HCT116 (cell line): ENCODE measurements around the gene IFT88. TPM values are rescaled to one million over a fixed set of nuclear protein-coding genes. Genes with fewer than 3 reads are reported as not detected.

ENCODE experiments used
- ATAC-seq: fragments of 200-7000 bp; cut with Tn5 transposase; 2 replicates; pipeline ENCODE4 v1.9.1; 2020; ENCODE audit warnings: mild to moderate bottlenecking, moderate library complexity
- BruUV-seq: library from RNA; stranded (reverse); fragments of 400-500 nt; replicated peaks from 2 replicates; lab custom pipeline; 2021; lab: Mats Ljungman, UMichigan
- CTCF ChIA-PET: fragments of 300-600 bp; sonication (Branson Sonifier 250); formaldehyde crosslinking; loops from one replicate; lab custom pipeline; 2021; ENCODE audit warnings: antibody characterized with exemption; lab: Charles Lee
- POLR2A ChIA-PET: fragments of 300-600, 350-600 bp; sonication (Branson Sonifier 250); formaldehyde crosslinking; loops from one replicate; lab custom pipeline; 2021; ENCODE audit warnings: antibody characterized with exemption; lab: Charles Lee
- RAD21 ChIA-PET, 2 experiments: fragments of 300-600 bp; sonication (Branson Sonifier 250); formaldehyde crosslinking; loops; one replicate each; lab custom pipeline; 2023; ENCODE audit warnings: low total read pairs in 2 of 2; ENCODE audit not compliant: uncharacterized antibody in 2 of 2, unreplicated experiment in 2 of 2, low non-redundant PET in 1 of 2; lab: Charles Lee
- DNase-seq: peaks from one replicate; pipeline ENCODE4 v3.0.0-alpha.2; 2010; ENCODE audit warnings: low read depth, low spot score
- H2AFZ ChIP-seq: fragments of 200-600 bp; shearing (Covaris generic), sonication (generic); 2 replicates; pipeline ENCODE4 v1.6.1; 2017; ENCODE audit warnings: low read depth, mixed run types, mixed read lengths, antibody characterized with exemption, low read length; ENCODE audit not compliant: poor library complexity, severe bottlenecking
- H3K27ac ChIP-seq: 2 replicates; pipeline ENCODE4 v1.5.1; 2012; ENCODE audit warnings: low read depth, low read length
- H3K27me3 ChIP-seq: fragments of 200-600 bp; sonication (generic); 2 replicates; pipeline ENCODE4 v1.6.1; 2016; ENCODE audit warnings: mixed run types, low read length, mixed read lengths; ENCODE audit not compliant: insufficient read depth
- H3K36me3 ChIP-seq, 2 experiments: fragments of 200-500 bp in 1 of 2; fragments of 200-600 bp in 1 of 2; sonication (Bioruptor generic) in 1 of 2; sonication (generic) in 1 of 2; 2 replicates each; pipeline versions ENCODE4 v1.5.1 to v1.6.1; 2014 to 2016; ENCODE audit warnings: low read length in 2 of 2, inconsistent platforms in 1 of 2, mixed read lengths in 1 of 2, mixed run types in 1 of 2; ENCODE audit not compliant: insufficient read depth in 2 of 2, control insufficient read depth in 1 of 2
- H3K4me1 ChIP-seq, 2 experiments: fragments of 200-600 bp in 1 of 2; sonication (generic) in 1 of 2; 2 replicates each; pipeline versions ENCODE4 v1.5.1 to v1.6.1; 2012 to 2017; ENCODE audit warnings: low read length in 2 of 2, inconsistent platforms in 1 of 2, mild to moderate bottlenecking in 1 of 2, mixed read lengths in 1 of 2, mixed run types in 1 of 2, moderate library complexity in 1 of 2; ENCODE audit not compliant: insufficient read depth in 2 of 2, control insufficient read depth in 1 of 2
- H3K4me2 ChIP-seq: fragments of 200-600 bp; sonication (generic); 2 replicates; pipeline ENCODE4 v1.6.1; 2017; ENCODE audit warnings: mixed run types, low read length, mixed read lengths
- H3K4me3 ChIP-seq, 2 experiments: fragments of 200-600 bp in 1 of 2; sonication (generic) in 1 of 2; replicated peaks in 1 of 2; 2 replicates each; pipeline ENCODE4 v1.5.1; 2011 to 2016; ENCODE audit warnings: low read length in 2 of 2, control low read depth in 1 of 2, low read depth in 1 of 2, mild to moderate bottlenecking in 1 of 2, mixed read lengths in 1 of 2, mixed run types in 1 of 2
- H3K79me2 ChIP-seq: fragments of 200-600 bp; sonication (generic); 2 replicates; pipeline ENCODE4 v1.6.1; 2017; ENCODE audit warnings: mild to moderate bottlenecking, mixed run types, low read length, moderate library complexity, mixed read lengths; ENCODE audit not compliant: insufficient read depth
- H3K9ac ChIP-seq: fragments of 200-600 bp; sonication (generic); 2 replicates; pipeline ENCODE4 v1.6.1; 2016; ENCODE audit warnings: low read length, mixed read lengths
- H3K9me2 ChIP-seq: fragments of 200-600 bp; sonication (generic), shearing (Covaris generic); 2 replicates; pipeline ENCODE4 v1.6.1; 2017; ENCODE audit warnings: mixed run types, mild to moderate bottlenecking, moderate library complexity; ENCODE audit not compliant: insufficient read depth
- H3K9me3 ChIP-seq, 2 experiments: fragments of 200-500 bp in 1 of 2; fragments of 200-600 bp in 1 of 2; sonication (Bioruptor generic) in 1 of 2; sonication (generic) in 1 of 2; 2 replicates each; pipeline ENCODE4 v1.6.1; 2014 to 2017; ENCODE audit warnings: low read length in 2 of 2, mixed read lengths in 2 of 2, inconsistent platforms in 1 of 2, low read depth in 1 of 2, mild to moderate bottlenecking in 1 of 2, mixed run types in 1 of 2, moderate library complexity in 1 of 2; ENCODE audit not compliant: control insufficient read depth in 1 of 2, insufficient read depth in 1 of 2
- H4K20me1 ChIP-seq: fragments of 200-600 bp; sonication (generic), shearing (Covaris generic); 2 replicates; pipeline ENCODE4 v1.6.1; 2017; ENCODE audit warnings: mixed run types, mild to moderate bottlenecking, moderate library complexity; ENCODE audit not compliant: insufficient read depth
- CBX3 ChIP-seq: IDR thresholded peaks from 2 replicates; pipeline ENCODE4 v1.6.1; 2012; ENCODE audit warnings: low read depth
- CEBPB ChIP-seq: IDR thresholded peaks from 2 replicates; pipeline ENCODE4 v1.6.1; 2012; ENCODE audit warnings: low read depth
- EGR1 ChIP-seq: IDR thresholded peaks from 2 replicates; pipeline ENCODE4 v1.6.1; 2012; ENCODE audit warnings: low read depth
- ELF1 ChIP-seq: IDR thresholded peaks from 2 replicates; pipeline ENCODE4 v1.6.1; 2012; ENCODE audit warnings: low read depth, borderline replicate concordance
- FOSL1 ChIP-seq: IDR thresholded peaks from 2 replicates; pipeline ENCODE4 v1.6.1; 2012; ENCODE audit warnings: low read depth
- POLR2A ChIP-seq: IDR thresholded peaks from 2 replicates; pipeline ENCODE4 v1.7.0; 2011; ENCODE audit warnings: borderline replicate concordance; ENCODE audit not compliant: insufficient read depth, insufficient read length; ENCODE audit errors: extremely low read depth
- POLR2AphosphoS5 ChIP-seq: IDR thresholded peaks from 2 replicates; pipeline ENCODE4 v1.6.1; 2011; ENCODE audit warnings: mild to moderate bottlenecking, low read depth, low read length, moderate library complexity
- RAD21 ChIP-seq: IDR thresholded peaks from 2 replicates; pipeline ENCODE4 v1.6.1; 2012; ENCODE audit warnings: low read depth, mild to moderate bottlenecking
- SIN3A ChIP-seq: IDR thresholded peaks from 2 replicates; pipeline ENCODE4 v1.6.1; 2012; ENCODE audit warnings: low read depth
- SP1 ChIP-seq: IDR thresholded peaks from 2 replicates; pipeline ENCODE4 v1.6.1; 2012; ENCODE audit warnings: low read depth
- TCF7L2 ChIP-seq: IDR thresholded peaks from 2 replicates; pipeline ENCODE4 v1.7.0; 2011; ENCODE audit warnings: borderline replicate concordance, inconsistent platforms; ENCODE audit not compliant: insufficient read depth, insufficient read length; ENCODE audit errors: extremely low read depth
- YY1 ChIP-seq: IDR thresholded peaks from 2 replicates; pipeline ENCODE4 v1.6.1; 2011; ENCODE audit warnings: low read length, low read depth, moderate library complexity, mild to moderate bottlenecking; ENCODE audit not compliant: insufficient replicate concordance; ENCODE audit errors: extremely low read depth
- ZFX ChIP-seq: fragments of 450-650 bp; IDR thresholded peaks from 2 replicates; pipeline ENCODE4 v1.6.1; 2017
- intact Hi-C: fragments of 100-400 bp; cut with micrococcal nuclease; formaldehyde crosslinking; loops from 2 replicates; pipeline ENCODE4 v1.10.0; 2022
- total RNA-seq: library from RNA; stranded (reverse); gene quantifications from one replicate; pipeline ENCODE4 v1.2.1, GENCODE V29; 2021; ENCODE audit not compliant: unreplicated experiment
- TF ChIP-seq, protein P1 (sequence below): IDR thresholded peaks from 2 replicates; pipeline ENCODE4 v1.6.1; 2012; ENCODE audit warnings: low read depth
- TF ChIP-seq, protein P2 (sequence below): IDR thresholded peaks from 2 replicates; pipeline ENCODE4 v1.6.1; 2011; ENCODE audit warnings: mild to moderate bottlenecking, low read length, moderate library complexity; ENCODE audit not compliant: insufficient replicate concordance; ENCODE audit errors: extremely low read depth
- TF ChIP-seq, protein P3 (sequence below): IDR thresholded peaks from 2 replicates; pipeline ENCODE4 v1.6.1; 2012

The IFT88 gene
- total RNA-seq, 1 experiment from 2014 or later = 13.1 TPM

GRCh38 chr13:20566468-20566897 lies 474 bp upstream of the IFT88 start:
- CTCF ChIA-PET = no interaction called here

More at GRCh38 chr13:20566468-20566897, 474 bp upstream of the IFT88 start:
- DNase-seq (peak; percentile 48), ATAC-seq (peak; percentile 72)
- TSS peak; percentile 91 for BruUV-seq
- peak overlapping the region; percentile 39 for H2AFZ ChIP-seq
- peaks cover 5 to 25% of the 10 kb centered on the region in 2 experiments; a peak in 3 of 4 replicates for H3K4me1 ChIP-seq
- no peaks in the 10 kb centered on the region for H3K27me3 ChIP-seq
- H3K27ac ChIP-seq = peak overlapping the region; percentile 99
- peaks cover 0 to 17% of the 10 kb centered on the region in 2 experiments; a peak in 1 of 4 replicates for H3K9me3 ChIP-seq
- H3K4me3 ChIP-seq = peak overlapping the region; percentile 66 to 77
- no peaks in the 10 kb centered on the region for H3K36me3 ChIP-seq
- POLR2A ChIA-PET = no interaction called here
- RAD21 ChIA-PET = no interaction called here
- H4K20me1 ChIP-seq = no peaks in the 10 kb centered on the region
- intact Hi-C loops = loop anchor here (2.0 kb wide), 1 partner anchor 42 kb away; the partner anchor contains the start of gene CRYL1
- H3K9me2 ChIP-seq = no peaks in the 10 kb centered on the region
- H3K4me2 ChIP-seq = peak overlapping the region; percentile 89
- peak overlapping the region; percentile 73 for H3K9ac ChIP-seq
- peaks cover 9% of the 10 kb centered on the region for H3K79me2 ChIP-seq
- TF ChIP-seq, protein P1, sequence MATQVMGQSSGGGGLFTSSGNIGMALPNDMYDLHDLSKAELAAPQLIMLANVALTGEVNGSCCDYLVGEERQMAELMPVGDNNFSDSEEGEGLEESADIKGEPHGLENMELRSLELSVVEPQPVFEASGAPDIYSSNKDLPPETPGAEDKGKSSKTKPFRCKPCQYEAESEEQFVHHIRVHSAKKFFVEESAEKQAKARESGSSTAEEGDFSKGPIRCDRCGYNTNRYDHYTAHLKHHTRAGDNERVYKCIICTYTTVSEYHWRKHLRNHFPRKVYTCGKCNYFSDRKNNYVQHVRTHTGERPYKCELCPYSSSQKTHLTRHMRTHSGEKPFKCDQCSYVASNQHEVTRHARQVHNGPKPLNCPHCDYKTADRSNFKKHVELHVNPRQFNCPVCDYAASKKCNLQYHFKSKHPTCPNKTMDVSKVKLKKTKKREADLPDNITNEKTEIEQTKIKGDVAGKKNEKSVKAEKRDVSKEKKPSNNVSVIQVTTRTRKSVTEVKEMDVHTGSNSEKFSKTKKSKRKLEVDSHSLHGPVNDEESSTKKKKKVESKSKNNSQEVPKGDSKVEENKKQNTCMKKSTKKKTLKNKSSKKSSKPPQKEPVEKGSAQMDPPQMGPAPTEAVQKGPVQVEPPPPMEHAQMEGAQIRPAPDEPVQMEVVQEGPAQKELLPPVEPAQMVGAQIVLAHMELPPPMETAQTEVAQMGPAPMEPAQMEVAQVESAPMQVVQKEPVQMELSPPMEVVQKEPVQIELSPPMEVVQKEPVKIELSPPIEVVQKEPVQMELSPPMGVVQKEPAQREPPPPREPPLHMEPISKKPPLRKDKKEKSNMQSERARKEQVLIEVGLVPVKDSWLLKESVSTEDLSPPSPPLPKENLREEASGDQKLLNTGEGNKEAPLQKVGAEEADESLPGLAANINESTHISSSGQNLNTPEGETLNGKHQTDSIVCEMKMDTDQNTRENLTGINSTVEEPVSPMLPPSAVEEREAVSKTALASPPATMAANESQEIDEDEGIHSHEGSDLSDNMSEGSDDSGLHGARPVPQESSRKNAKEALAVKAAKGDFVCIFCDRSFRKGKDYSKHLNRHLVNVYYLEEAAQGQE = no peak
- TF ChIP-seq POLR2A (no peak), FOSL1 (no peak), EGR1 (no peak), POLR2AphosphoS5 (peak; percentile 44; the same call in 1 of the 2 replicates), CEBPB (no peak), SP1 (no peak), SIN3A (no peak), TCF7L2 (peak; percentile 46), ELF1 (no peak), RAD21 (no peak), ZFX (no peak), YY1 (no peak), CBX3 (0 out of 2 replicates have a peak, but pooled peaks have one; percentile 23)
- TF ChIP-seq, protein P2, sequence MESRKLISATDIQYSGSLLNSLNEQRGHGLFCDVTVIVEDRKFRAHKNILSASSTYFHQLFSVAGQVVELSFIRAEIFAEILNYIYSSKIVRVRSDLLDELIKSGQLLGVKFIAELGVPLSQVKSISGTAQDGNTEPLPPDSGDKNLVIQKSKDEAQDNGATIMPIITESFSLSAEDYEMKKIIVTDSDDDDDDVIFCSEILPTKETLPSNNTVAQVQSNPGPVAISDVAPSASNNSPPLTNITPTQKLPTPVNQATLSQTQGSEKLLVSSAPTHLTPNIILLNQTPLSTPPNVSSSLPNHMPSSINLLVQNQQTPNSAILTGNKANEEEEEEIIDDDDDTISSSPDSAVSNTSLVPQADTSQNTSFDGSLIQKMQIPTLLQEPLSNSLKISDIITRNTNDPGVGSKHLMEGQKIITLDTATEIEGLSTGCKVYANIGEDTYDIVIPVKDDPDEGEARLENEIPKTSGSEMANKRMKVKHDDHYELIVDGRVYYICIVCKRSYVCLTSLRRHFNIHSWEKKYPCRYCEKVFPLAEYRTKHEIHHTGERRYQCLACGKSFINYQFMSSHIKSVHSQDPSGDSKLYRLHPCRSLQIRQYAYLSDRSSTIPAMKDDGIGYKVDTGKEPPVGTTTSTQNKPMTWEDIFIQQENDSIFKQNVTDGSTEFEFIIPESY = no peak
- TF ChIP-seq, protein P3, sequence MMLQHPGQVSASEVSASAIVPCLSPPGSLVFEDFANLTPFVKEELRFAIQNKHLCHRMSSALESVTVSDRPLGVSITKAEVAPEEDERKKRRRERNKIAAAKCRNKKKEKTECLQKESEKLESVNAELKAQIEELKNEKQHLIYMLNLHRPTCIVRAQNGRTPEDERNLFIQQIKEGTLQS = no peak
